ENCODE data around the gene BPIFB3.

The BPIFB3 gene

GRCh38 chr20:33016581-33017109 lies 37.1 kb upstream of the BPIFB3 start:
- DNase-seq: no peak

- DNase-seq: no peak
Measured at GRCh38 chr20:33017542-33017941, 36.2 kb upstream of the BPIFB3 start.

GRCh38 chr20:33018169-33018931 lies 35.4 kb upstream of the BPIFB3 start:
- DNase-seq: no peak

GRCh38 chr20:33019465-33020277 lies 34.0 kb upstream of the BPIFB3 start:
- no peak for DNase-seq

GRCh38 chr20:33020278-33021161 lies 33.2 kb upstream of the BPIFB3 start:
- DNase-seq: no peak

- no peak for DNase-seq
Measured at GRCh38 chr20:33021879-33022278, 31.8 kb upstream of the BPIFB3 start.

GRCh38 chr20:33022289-33022688 lies 31.4 kb upstream of the BPIFB3 start:
- no peak for DNase-seq

GRCh38 chr20:33022694-33023438 lies 30.8 kb upstream of the BPIFB3 start:
- no peak for DNase-seq

- DNase-seq: no peak
Measured at GRCh38 chr20:33023439-33024242, 30.1 kb upstream of the BPIFB3 start.

GRCh38 chr20:33024243-33024560 lies 29.5 kb upstream of the BPIFB3 start:
- DNase-seq: no peak

- no peak for DNase-seq
Measured at GRCh38 chr20:33024609-33025317, 28.9 kb upstream of the BPIFB3 start.

GRCh38 chr20:33025318-33025876 lies 28.3 kb upstream of the BPIFB3 start:
- DNase-seq: no peak

- DNase-seq: no peak
Measured at GRCh38 chr20:33026072-33026778, 27.5 kb upstream of the BPIFB3 start.

GRCh38 chr20:33026779-33027759 lies 26.6 kb upstream of the BPIFB3 start:
- DNase-seq: no peak

- DNase-seq: no peak
Measured at GRCh38 chr20:33027769-33028751, 25.6 kb upstream of the BPIFB3 start.

- no peak for DNase-seq
Measured at GRCh38 chr20:33028875-33029274, 24.8 kb upstream of the BPIFB3 start.

- DNase-seq: no peak
Measured at GRCh38 chr20:33030076-33030475, 23.6 kb upstream of the BPIFB3 start.
